Esophagus squamous epithelium (tissue), 5 donors: ENCODE results near the gene RPL32. TPM values are rescaled to one million over a fixed set of nuclear protein-coding genes. Genes with fewer than 3 reads are reported as not detected.
"Not testable (repeated sequence)": the region's sequence is repeated elsewhere in the genome, so short reads cannot be mapped to it uniquely, and the experiment has no call there.

Experiments
- DNase-seq: peaks from one replicate; lab custom pipeline; 2025; lab: John Stamatoyannopoulos, UW
- H3K27ac ChIP-seq, 4 donors: fragments of 200-600 bp; sonication (generic); one replicate each; pipeline ENCODE4 v1.5.1; 2016 to 2019; ENCODE audit warnings: mild to moderate bottlenecking in 1 of 4
- H3K27me3 ChIP-seq, 4 donors: fragments of 200-600 bp; sonication (generic); 1 replicate in 3 of 4; 2 replicates in 1 of 4; pipeline versions ENCODE4 v1.5.1 to v1.6.0; 2017 to 2021; ENCODE audit warnings: antibody characterized with exemption in 1 of 4
- H3K36me3 ChIP-seq, 3 donors: fragments of 200-600 bp; sonication (generic); one replicate each; pipeline ENCODE4 v1.5.1; 2016 to 2019
- H3K4me1 ChIP-seq, 3 donors: fragments of 200-600 bp; sonication (generic); one replicate each; pipeline ENCODE4 v1.5.1; 2017 to 2019
- H3K4me3 ChIP-seq, 4 donors: fragments of 200-600 bp; sonication (generic); 1 replicate in 3 of 4; 2 replicates in 1 of 4; pipeline ENCODE4 v1.5.1; 2016 to 2019; ENCODE audit warnings: mild to moderate bottlenecking in 2 of 4, moderate library complexity in 1 of 4
- H3K9me3 ChIP-seq, 3 donors: fragments of 200-600 bp; sonication (generic); one replicate each; pipeline ENCODE4 v1.5.1; 2016 to 2019
- CTCF ChIP-seq, 6 experiments: fragments of 450-650 bp in 4 of 6; fragments of 200-600 bp in 2 of 6; sonication (generic) in 2 of 6; IDR thresholded peaks; one replicate each; pipeline ENCODE4 v1.5.1; 2016 to 2019; ENCODE audit warnings: antibody characterized with exemption in 6 of 6, mild to moderate bottlenecking in 4 of 6, moderate library complexity in 4 of 6
- POLR2A ChIP-seq, 4 donors: fragments of 450-650 bp; IDR thresholded peaks; one replicate each; pipeline ENCODE4 v1.6.1; 2017; ENCODE audit warnings: antibody characterized with exemption in 4 of 4, mild to moderate bottlenecking in 4 of 4, moderate library complexity in 3 of 4
- WGBS, 2 donors: methylation state at CpG; one replicate each; pipeline ENCODE4 v1.1.5; 2018; 5-methylcytosine and 5-hydroxymethylcytosine counted together
- intact Hi-C: fragments of 100-400 bp; cut with DNase I; formaldehyde crosslinking; loops from one replicate; pipeline ENCODE4 v1.15.0; 2022
- total RNA-seq, 4 donors: library from RNA; depleted of rRNA; stranded (reverse); fragments of >200 nt; gene quantifications; one replicate each; pipeline ENCODE4 v1.1.0, GENCODE V29; 2016
- donor health status: DM: yes; HTN: yes; CAD: no.

RPL32 gene
- total RNA-seq, 4 donors from 2014 or later: 657 to 937 (median 873) TPM

DNA sequence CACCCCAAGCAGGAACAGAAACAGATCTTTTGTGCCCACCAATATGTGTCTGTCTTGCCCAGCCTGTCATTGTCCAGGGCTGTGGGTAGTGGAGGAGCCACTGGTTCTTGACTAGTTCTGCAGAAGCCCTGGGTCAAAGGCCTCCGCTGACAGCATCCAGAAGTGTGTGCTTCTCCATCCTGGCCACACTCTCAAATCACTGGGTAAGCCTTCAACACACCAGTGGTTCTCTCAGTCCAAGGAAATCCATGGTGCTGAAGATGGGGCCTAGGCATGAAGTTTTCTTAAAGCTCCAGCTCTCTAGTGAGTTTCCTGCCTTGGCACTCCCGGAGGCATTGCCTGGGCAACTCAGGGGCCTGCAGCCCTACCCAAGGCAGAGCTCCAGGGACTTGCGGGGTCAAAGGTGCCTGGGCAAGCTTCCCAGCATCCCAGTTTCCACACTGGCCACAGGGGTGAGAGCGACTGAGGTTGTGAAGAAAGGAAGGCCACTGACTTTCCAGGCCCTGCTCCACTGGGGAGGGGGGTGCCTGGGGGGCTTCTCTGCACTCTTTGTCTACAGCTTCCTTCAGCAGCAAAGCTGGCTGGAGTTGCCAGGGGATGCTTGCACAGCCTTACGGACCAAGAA lies 37.9 kb upstream of the RPL32 start:
- intact Hi-C loops: loop anchor here (10.0 kb wide), 1 partner anchor 105 kb away; no protein-coding TSS in a partner anchor
- peaks cover 0 to 16% (median 0%) of the 10 kb centered on the region in 4 donors for H3K27me3 ChIP-seq
- no peaks in the 10 kb centered on the region for H3K36me3 ChIP-seq
- H3K4me3 ChIP-seq: no peak overlapping the region
- WGBS, 2 donors: 89 to 100% methylated on average over 2 to 4 of the region's 5 CpGs
- peaks cover 4 to 12% (median 6%) of the 10 kb centered on the region in 3 donors for H3K4me1 ChIP-seq
- no peaks in the 10 kb centered on the region for H3K9me3 ChIP-seq
- DNase-seq: no peak
- no peak overlapping the region for H3K27ac ChIP-seq
- TF ChIP-seq POLR2A (IDR thresholded peaks at IDR 0.05) (no peak), CTCF (IDR thresholded peaks at IDR 0.05) (no peak)

GRCh38 chr3:12878758-12879157 lies 37.4 kb upstream of the RPL32 start:
- not testable (repeated sequence) for H3K27ac ChIP-seq, H3K4me3 ChIP-seq, H3K9me3 ChIP-seq, DNase-seq, H3K36me3 ChIP-seq
- H3K27me3 ChIP-seq: peaks cover 0 to 19% (median 0%) of the 10 kb centered on the region in 4 donors
- intact Hi-C loops: loop anchor here (10.0 kb wide), 1 partner anchor 106 kb away; no protein-coding TSS in a partner anchor
- WGBS, 2 donors: 58 to 59% methylated on average over 2 of the region's 2 CpGs
- H3K4me1 ChIP-seq: peaks cover 4 to 12% (median 6%) of the 10 kb centered on the region in 3 donors

- H3K9me3 ChIP-seq: no peaks in the 10 kb centered on the region
- H3K27ac ChIP-seq: no peak overlapping the region
- TF ChIP-seq POLR2A (IDR thresholded peaks at IDR 0.05): no peak
- no peak for TF ChIP-seq CTCF (IDR thresholded peaks at IDR 0.05)
- H3K4me1 ChIP-seq: peaks cover 4 to 12% (median 6%) of the 10 kb centered on the region in 3 donors
- intact Hi-C loops: loop anchor here (10.0 kb wide), 1 partner anchor 107 kb away; no protein-coding TSS in a partner anchor
- no peak overlapping the region for H3K4me3 ChIP-seq
- peaks cover 0 to 19% (median 0%) of the 10 kb centered on the region in 4 donors for H3K27me3 ChIP-seq
- no peak for DNase-seq
- no CpG with 5 or more reads among the region's 2 CpGs for WGBS, 2 donors
- no peaks in the 10 kb centered on the region for H3K36me3 ChIP-seq
Observed at GRCh38 chr3:12878141-12878574, 36.8 kb upstream of the RPL32 start.

DNA sequence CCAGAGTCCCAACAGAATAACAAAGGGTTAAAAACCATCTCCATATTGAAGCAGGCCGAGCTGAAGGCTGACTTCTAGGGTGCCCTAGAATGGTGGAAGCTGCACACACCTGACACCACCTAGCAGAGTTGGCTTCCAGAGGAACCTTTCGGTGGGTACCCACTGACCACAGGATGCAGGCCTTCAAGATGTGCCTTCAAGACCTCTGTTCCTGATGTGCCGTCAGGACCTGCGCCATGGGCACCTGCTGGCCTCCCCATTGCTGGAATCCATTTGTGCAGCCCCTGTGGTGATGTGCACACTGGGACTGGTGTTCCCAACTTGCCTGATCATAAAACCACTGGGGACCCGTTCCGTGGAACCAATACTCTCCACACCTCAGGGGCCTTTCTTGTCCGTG lies 35.7 kb upstream of the RPL32 start:
- H3K27me3 ChIP-seq: peaks cover 0 to 19% (median 0%) of the 10 kb centered on the region in 4 donors
- no peaks in the 10 kb centered on the region for H3K36me3 ChIP-seq
- DNase-seq: no peak
- H3K4me3 ChIP-seq: no peak overlapping the region
- no peaks in the 10 kb centered on the region for H3K9me3 ChIP-seq
- no peak overlapping the region for H3K27ac ChIP-seq
- WGBS, 2 donors: 95 to 100% methylated on average over 3 to 5 of the region's 7 CpGs
- H3K4me1 ChIP-seq: peaks cover 4 to 12% (median 6%) of the 10 kb centered on the region in 3 donors
- intact Hi-C loops: loop anchor here (10.0 kb wide), 1 partner anchor 108 kb away; no protein-coding TSS in a partner anchor
- TF ChIP-seq CTCF (IDR thresholded peaks at IDR 0.05) (no peak), POLR2A (IDR thresholded peaks at IDR 0.05) (no peak)

- WGBS, 2 donors: 79% methylated on average over 8 of the region's 60 CpGs; no CpG with 5 or more reads in 1 of the 2 donors
- TF ChIP-seq POLR2A (IDR thresholded peaks at IDR 0.05) (no peak), CTCF (IDR thresholded peaks at IDR 0.05) (peak in 2 of 6 experiments; percentile 6 to 22)
- intact Hi-C loops: loop anchor here (10.0 kb wide), 1 partner anchor 109 kb away; no protein-coding TSS in a partner anchor
- Histone ChIP-seq H3K4me1 (peaks cover 4 to 12% (median 6%) of the 10 kb centered on the region in 3 donors), H3K27me3 (peaks cover 0 to 19% (median 0%) of the 10 kb centered on the region in 4 donors), H3K4me3 (peak overlapping the region in 3 of 4 donors; percentile 19 to 57 (median 34)), H3K36me3 (no peaks in the 10 kb centered on the region), H3K27ac (no peak overlapping the region), H3K9me3 (no peaks in the 10 kb centered on the region)
- DNase-seq: no peak
Observed at GRCh38 chr3:12875857-12876836, 34.8 kb upstream of the RPL32 start.
